ENCODE results near the gene PDK3. TPM values are rescaled to one million over a fixed set of nuclear protein-coding genes. Genes with fewer than 3 reads are reported as not detected.

PDK3 gene
- total and polyA plus RNA-seq, 2 experiments from 2014 or later, result 22.5 to 23.4 TPM

- no peaks in the 10 kb centered on the region for H3K4me1 ChIP-seq (ENCODE audit: insufficient read depth)
- H3K79me2 ChIP-seq, result no peaks in the 10 kb centered on the region
- no peak for TF ChIP-seq CTCF (IDR thresholded peaks at IDR 0.05; ENCODE audit: poor library complexity)
- no peaks in the 10 kb centered on the region for H3K27me3 ChIP-seq
- H3K36me3 ChIP-seq (replicated peaks; ENCODE audit: insufficient read depth, low read depth), result no peaks in the 10 kb centered on the region
- no peak for DNase-seq (ENCODE audit: low spot score)
- no peak overlapping the region for H2AFZ ChIP-seq
- no peaks in the 10 kb centered on the region for H3K9me2 ChIP-seq (replicated peaks; ENCODE audit: insufficient read depth)
- 98% methylated on average over 2 of the region's 2 CpGs for WGBS (ENCODE audit: low lambda C conversion rate, missing lambda C conversion rate)
- H3K4me2 ChIP-seq, result no peak overlapping the region
- H3K4me3 ChIP-seq, result no peak overlapping the region
- H3K27ac ChIP-seq, result no peak overlapping the region
- H3K9me3 ChIP-seq (ENCODE audit: low read depth), result no peaks in the 10 kb centered on the region
- H4K20me1 ChIP-seq (ENCODE audit: insufficient read depth, poor library complexity, severe bottlenecking), result no peaks in the 10 kb centered on the region
These were observed 61.5 kb downstream of the PDK3 start for GRCh38 chrX:24526616-24527015.

GRCh38 chrX:24528605-24529004 lies 63.5 kb downstream of the PDK3 start:
- H3K4me2 ChIP-seq, result no peak overlapping the region
- TF ChIP-seq CTCF (IDR thresholded peaks at IDR 0.05; ENCODE audit: poor library complexity) (no peak), EZH2phosphoT487 (IDR thresholded peaks at IDR 0.05; ENCODE audit: low read depth, severe bottlenecking, unreplicated experiment) (no peak), EZH2 (IDR thresholded peaks at IDR 0.05; ENCODE audit: borderline replicate concordance) (no peak)
- no peaks in the 10 kb centered on the region for H3K4me1 ChIP-seq (ENCODE audit: insufficient read depth)
- no peaks in the 10 kb centered on the region for H3K9me2 ChIP-seq (replicated peaks; ENCODE audit: insufficient read depth)
- H3K27me3 ChIP-seq, result no peaks in the 10 kb centered on the region
- H3K36me3 ChIP-seq (replicated peaks; ENCODE audit: insufficient read depth, low read depth), result no peaks in the 10 kb centered on the region
- H3K27ac ChIP-seq, result no peak overlapping the region
- no peaks in the 10 kb centered on the region for H3K9me3 ChIP-seq (ENCODE audit: low read depth)
- no peak for DNase-seq (ENCODE audit: low spot score)
- H2AFZ ChIP-seq, result no peak overlapping the region
- no peaks in the 10 kb centered on the region for H4K20me1 ChIP-seq (ENCODE audit: insufficient read depth, poor library complexity, severe bottlenecking)
- H3K4me3 ChIP-seq, result no peak overlapping the region
- H3K79me2 ChIP-seq, result no peaks in the 10 kb centered on the region
- WGBS (ENCODE audit: low lambda C conversion rate, missing lambda C conversion rate), result 70% methylated on average over 1 of the region's 1 CpG

- Histone ChIP-seq H3K36me3 (replicated peaks; ENCODE audit: insufficient read depth, low read depth) (no peaks in the 10 kb centered on the region), H4K20me1 (ENCODE audit: insufficient read depth, poor library complexity, severe bottlenecking) (no peaks in the 10 kb centered on the region), H3K9me2 (replicated peaks; ENCODE audit: insufficient read depth) (no peaks in the 10 kb centered on the region), H3K9me3 (ENCODE audit: low read depth) (no peaks in the 10 kb centered on the region), H3K4me3 (no peak overlapping the region), H3K27me3 (no peaks in the 10 kb centered on the region), H2AFZ (no peak overlapping the region), H3K79me2 (no peaks in the 10 kb centered on the region), H3K27ac (no peak overlapping the region), H3K4me2 (no peak overlapping the region), H3K4me1 (ENCODE audit: insufficient read depth) (no peaks in the 10 kb centered on the region)
- TF ChIP-seq CTCF (IDR thresholded peaks at IDR 0.05; ENCODE audit: poor library complexity) (no peak), EZH2 (IDR thresholded peaks at IDR 0.05; ENCODE audit: borderline replicate concordance) (no peak), EZH2phosphoT487 (IDR thresholded peaks at IDR 0.05; ENCODE audit: low read depth, severe bottlenecking, unreplicated experiment) (no peak)
- DNase-seq (ENCODE audit: low spot score), result no peak
These were observed 71.5 kb downstream of the PDK3 start for GRCh38 chrX:24536551-24536950.

GRCh38 chrX:24542756-24543155 lies 77.7 kb downstream of the PDK3 start:
- Histone ChIP-seq H3K36me3 (replicated peaks; ENCODE audit: insufficient read depth, low read depth) (no peaks in the 10 kb centered on the region), H3K4me3 (no peak overlapping the region), H3K4me1 (ENCODE audit: insufficient read depth) (no peaks in the 10 kb centered on the region), H3K27me3 (no peaks in the 10 kb centered on the region), H4K20me1 (ENCODE audit: insufficient read depth, poor library complexity, severe bottlenecking) (no peaks in the 10 kb centered on the region), H3K9me2 (replicated peaks; ENCODE audit: insufficient read depth) (no peaks in the 10 kb centered on the region), H3K4me2 (no peak overlapping the region), H2AFZ (no peak overlapping the region), H3K27ac (no peak overlapping the region), H3K79me2 (no peaks in the 10 kb centered on the region), H3K9me3 (ENCODE audit: low read depth) (no peaks in the 10 kb centered on the region)
- no peak for DNase-seq (ENCODE audit: low spot score)
- WGBS (ENCODE audit: low lambda C conversion rate, missing lambda C conversion rate), result 61% methylated on average over 4 of the region's 4 CpGs
- TF ChIP-seq EZH2phosphoT487 (IDR thresholded peaks at IDR 0.05; ENCODE audit: low read depth, severe bottlenecking, unreplicated experiment) (no peak), EZH2 (IDR thresholded peaks at IDR 0.05; ENCODE audit: borderline replicate concordance) (no peak), CTCF (IDR thresholded peaks at IDR 0.05; ENCODE audit: poor library complexity) (no peak)

Measured in hepatocyte (in vitro differentiated cells).